ENCODE data around the gene LRP3. TPM values are rescaled to one million over a fixed set of nuclear protein-coding genes. Genes with fewer than 3 reads are reported as not detected.

The LRP3 gene
- total RNA-seq, 1 donor from 2014 or later = 24.4 TPM

GRCh38 chr19:33238481-33239149 lies 44.5 kb downstream of the LRP3 start:
- no peak for DNase-seq

DNA sequence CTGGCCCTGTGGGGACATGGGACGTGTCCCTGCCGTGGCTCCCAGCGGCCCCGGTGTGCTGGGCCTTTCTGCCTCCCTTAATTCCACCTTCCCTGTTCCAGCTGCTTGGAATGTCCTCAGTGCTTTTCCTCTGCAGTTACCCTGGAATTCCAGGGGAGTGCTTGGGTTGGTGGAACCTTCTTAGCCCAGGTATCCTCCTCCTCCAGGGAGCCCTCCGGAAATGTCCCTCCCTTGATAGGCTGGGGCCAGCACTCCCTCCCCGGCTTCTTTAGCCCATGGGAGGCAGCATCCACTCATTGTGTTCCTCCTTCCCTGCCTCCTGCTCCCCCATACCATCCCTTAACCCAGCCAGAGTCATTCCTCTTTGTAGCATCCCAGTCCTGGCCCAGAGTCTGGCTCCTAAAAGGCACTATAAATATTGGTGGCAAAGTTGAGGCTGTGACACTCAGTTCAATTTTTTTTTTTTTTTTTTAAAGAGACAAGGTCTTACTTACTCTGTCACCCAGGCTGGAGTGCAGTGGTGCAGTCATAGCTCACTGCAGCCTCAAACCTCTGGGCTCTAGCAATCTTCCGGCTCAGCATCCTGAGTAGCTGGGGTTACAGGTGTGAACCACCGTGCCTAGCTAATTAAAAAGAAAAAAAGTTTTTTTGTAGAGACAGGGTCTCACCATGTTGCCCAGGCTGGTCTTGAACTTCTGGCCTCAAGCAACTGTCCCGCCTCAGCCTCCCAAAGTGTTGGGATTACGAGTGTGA lies 45.3 kb downstream of the LRP3 start:
- no peak for DNase-seq

DNA sequence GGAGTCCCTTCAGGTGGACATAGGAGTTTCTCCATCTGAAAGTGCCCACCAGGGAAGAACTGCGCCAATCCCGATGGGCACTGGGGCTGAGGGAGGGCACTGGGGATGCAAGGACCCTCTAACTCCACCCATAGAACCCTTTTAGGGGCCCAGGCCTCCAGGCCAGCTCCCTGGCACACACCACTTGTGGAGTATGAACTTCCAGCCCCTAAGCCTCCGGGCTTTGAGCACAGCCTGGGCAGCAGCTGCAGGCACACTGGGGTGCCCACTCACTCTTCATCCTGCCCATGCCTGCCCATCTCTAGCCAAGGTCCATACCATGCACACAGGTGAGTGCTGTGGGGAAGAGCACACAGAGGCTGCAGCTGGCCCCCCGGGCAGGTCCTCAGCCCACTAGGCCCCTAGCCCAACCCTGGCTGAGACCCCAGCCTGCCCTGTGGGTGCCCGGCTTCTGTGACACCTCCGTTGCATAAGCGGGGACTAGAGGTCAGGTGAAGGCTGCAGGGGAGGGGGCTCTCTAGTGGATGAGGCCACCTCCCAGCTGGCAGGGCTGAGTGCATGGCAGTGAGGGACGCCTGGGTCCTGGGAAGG lies 46.1 kb downstream of the LRP3 start:
- no peak for DNase-seq

DNA sequence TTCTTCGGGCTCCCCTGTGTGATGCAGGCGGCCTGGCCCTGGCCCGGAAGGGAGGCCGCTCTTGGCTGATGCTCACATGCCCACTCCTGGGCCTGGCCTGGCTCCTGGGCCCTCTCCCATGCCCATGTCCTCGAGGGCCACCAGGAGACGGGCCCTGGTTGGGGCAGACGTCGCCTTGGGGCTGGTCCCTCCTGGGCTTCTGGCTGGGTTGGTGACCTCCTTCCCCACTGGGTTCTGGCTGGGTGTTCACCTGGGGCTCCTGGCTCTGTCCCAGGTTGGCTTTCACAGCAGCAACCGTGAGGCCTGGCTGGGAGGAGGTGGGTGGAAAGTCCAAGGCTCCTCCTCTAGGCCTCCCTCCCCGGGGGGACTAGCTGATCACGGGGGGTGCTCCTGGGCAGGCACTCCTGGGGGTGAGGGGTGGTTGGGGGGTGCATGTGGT lies 47.0 kb downstream of the LRP3 start:
- DNase-seq = no peak

- no peak for DNase-seq
Measured at GRCh38 chr19:33241530-33242101, 47.5 kb downstream of the LRP3 start.

DNA sequence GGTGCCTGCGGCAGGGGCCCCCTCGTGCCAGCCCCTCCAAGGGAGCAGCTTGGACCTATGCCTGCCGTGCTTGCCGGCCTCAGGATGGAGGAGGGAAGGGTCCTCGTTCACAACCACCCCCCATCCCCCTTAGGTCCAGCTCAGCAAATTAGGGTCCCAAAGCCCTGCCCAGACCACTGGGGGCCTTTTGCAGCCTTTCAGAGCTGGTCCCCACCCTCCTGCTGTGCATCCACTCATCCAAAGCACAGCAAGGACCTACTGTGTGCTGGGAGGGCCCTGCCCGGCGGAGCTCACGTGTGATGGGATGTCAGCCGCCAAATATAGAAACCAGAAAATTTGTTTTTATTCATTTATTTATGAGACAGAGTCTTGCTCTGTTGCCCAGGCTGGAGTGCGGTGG lies 48.0 kb downstream of the LRP3 start:
- no peak for DNase-seq

DNA sequence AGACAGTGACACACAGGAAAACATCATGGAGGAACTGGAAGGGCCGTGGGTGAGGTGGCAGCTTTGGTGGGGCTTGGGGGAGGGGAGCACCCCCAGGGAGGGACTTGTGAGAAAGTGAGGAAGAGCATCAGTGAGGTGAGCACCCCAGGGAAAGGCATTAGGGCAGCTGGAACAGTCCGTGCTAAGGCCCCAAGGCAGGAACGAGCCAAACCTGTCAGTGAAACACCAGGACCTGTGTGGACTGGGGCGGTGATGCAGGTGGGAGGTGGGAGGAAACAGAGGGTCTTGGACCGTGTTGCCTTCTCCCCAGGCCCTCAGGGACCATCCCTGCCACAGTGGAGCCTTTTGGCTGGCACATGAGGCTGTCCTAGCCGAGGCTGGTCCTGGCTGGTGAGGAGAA lies 48.8 kb downstream of the LRP3 start:
- no peak for DNase-seq

- peak; percentile 94 for DNase-seq
Measured at GRCh38 chr19:33245948-33246708, 52.0 kb downstream of the LRP3 start.

DNA sequence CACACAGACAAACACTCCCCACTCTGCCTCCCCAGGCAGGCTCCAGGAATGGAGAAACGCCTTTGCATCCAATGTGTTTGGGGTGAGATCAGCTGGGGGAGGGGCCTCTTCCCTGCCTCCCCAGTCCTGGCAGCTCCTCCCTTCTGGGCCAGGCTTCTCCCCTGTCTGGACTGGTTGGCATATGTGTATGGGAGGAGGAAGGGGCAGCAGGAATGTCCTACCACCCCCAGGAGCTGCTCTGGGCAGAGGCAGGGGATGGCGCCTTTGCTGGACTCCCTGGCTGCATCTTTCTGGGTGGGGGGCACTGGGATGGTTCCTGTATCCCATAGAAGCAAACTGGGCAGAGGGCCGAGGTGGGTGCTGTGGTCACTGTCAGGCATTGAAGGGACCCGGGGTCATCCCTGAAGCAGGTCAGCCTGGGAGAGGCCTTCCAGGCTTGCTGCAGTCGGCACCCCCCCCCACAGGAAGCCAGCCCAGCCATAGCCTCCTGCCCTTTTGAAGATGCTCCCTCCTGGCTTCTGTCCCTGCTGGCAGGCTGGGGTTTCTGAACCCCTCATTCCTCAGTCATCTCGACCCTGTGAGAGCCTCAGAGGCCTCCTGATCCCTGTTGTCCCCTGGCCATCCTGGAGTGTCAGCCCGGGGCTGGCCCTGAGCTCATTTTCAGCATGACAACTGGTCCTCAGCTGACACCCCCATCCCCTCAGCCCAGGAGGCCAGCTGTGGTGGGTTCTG lies 52.7 kb downstream of the LRP3 start:
- peak; percentile 69 for DNase-seq

GRCh38 chr19:33247441-33247819 lies 53.3 kb downstream of the LRP3 start:
- no peak for DNase-seq

DNA sequence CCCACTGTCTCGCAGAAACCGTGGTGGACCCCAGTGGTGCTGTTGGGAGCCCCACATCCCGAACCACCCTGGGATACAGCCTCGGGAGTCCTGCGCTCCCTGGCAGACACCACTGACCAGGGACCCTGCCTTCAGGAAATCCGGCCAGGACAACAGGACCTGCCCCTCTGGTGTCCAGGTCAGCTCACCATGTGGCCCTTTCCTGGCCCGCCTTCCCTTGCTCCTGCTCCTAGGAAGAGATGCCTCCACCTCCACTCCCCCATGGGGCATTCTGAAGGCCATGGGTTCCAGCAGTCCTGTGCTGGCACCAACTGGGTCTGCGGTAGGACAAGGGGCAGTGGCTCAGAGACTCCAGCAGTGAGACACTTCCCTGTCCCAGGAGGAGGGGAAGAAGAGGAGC lies 54.0 kb downstream of the LRP3 start:
- no peak for DNase-seq

DNA sequence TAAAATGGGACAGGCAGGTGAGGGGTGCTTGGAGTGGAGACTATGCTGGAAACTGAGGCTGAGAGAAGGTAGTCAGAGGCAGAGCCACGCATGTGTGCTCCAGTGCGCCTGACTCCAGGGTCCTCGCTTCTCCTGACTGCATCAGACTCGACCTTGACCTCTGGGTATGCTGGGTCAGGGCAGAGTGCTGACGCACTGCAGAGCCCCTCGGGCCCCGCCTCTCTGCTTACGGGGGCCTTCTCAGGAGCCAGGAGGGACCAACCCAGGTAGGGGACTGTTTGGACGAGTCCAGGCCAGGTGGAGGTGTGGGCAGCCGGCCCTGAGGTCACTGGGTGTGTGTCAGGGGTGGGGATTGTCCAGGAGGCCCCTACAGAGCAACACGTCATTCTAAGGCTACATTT lies 54.4 kb downstream of the LRP3 start:
- no peak for DNase-seq

DNA sequence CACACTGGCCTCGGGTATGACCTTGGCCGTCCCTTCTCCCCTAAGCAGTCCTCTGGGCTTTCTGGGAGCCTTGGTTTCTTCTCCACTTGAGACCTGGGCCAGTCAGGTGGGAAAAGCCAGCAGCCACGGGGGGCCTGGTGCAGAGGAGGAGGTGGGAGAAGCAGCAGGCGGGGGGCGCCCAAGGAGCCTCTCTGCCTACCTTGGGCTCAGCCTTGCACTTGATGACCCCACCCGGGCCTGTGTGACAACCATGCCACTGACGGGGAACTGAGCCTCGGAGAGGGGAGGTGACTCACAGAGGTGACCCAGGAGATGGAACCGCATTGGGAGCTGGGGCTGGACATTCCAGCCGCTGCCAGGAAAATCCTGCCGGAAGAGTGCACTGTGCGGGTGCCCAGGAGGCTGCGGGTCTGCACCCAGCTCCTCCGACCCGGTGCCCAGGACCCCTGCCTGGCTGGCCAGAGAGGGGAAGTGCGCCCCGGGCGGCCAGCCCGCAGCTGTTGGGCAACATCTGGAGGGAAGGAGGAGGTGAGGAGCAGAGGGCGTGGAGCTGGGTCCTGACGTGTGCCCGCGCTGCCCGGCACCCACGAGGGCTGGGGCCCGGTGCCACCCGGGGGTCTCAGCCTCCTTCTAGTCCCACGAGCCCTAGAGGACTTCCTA lies 55.0 kb downstream of the LRP3 start:
- DNase-seq = no peak

GRCh38 chr19:33249740-33250366 lies 55.7 kb downstream of the LRP3 start:
- no peak for DNase-seq

GRCh38 chr19:33250500-33250899 lies 56.4 kb downstream of the LRP3 start:
- no peak for DNase-seq

DNA sequence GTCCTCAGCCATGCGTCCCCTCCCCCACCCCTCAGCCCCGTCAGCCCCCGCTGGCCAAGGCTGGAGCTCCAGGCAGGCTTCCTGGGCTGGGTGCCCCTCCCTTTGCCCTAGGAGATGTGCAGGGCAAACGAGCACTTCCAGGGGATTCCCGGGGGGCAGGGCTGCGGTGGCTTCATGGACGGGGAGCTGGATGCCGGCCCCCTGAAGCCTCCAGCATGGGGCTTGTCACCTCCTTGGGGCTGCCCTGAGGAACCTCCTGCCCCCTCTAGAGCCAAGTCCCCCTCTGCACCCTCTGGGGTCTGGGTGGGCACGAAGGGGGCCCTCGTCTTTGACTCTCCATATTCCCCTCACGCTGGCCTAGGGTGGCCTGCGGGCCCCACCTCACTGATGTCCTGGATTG lies 56.9 kb downstream of the LRP3 start:
- no peak for DNase-seq

DNA sequence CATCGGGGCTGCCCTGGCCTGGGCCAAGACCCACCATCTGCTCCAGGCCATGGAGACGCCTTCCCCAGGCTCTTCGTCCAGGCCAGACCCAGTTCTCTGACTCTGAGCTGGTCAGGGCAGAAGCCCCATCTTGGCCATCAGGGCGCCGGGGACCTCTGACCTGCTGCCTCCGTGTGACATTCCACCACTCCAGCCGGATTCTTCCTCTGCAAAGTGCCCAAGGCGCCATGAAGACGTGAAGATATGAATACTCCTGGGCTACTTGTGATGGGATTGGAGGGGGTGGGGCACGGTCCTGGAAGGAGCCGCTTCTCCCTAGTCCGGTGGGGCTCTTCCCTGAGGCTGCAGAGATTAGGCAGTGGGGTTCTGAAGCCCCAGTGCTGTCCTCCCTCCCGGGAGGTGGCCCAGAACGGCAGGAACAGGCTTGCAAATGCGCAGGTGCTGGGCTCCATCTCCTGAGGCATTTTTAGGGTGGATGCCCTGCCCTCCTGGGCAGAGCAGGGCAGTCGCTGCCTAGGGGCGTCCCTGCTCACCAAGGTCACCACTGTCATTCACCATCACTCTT lies 57.5 kb downstream of the LRP3 start:
- no peak for DNase-seq

DNA sequence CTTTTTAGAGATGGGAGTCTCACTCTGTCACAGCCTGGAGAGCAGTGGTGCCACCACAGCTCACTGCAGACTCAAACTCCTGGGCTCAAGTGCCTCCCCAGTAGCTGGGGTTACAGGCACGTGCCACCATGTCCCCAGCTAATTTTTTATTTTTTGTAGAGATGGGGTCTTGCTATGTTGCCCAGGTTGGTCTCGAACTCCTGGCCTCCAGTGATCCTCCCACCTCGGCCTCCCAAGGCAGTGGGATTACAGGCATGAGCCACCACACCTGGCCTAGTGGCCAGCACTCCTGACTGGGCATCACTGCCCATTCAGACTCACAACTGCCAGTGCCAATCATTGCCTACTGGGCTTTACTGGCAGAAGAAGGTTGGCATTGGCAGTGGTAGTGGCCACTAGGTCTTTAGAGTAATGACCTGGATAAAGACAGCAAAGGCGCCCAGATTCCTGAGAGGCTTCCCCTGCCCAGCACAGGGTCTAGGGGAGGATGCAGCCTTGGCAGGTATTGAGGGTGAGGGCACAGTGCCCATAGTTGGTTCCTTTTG lies 58.4 kb downstream of the LRP3 start:
- DNase-seq = no peak

GRCh38 chr19:33252971-33253370 lies 58.8 kb downstream of the LRP3 start:
- DNase-seq = no peak

- no peak for DNase-seq
Measured at GRCh38 chr19:33254245-33254824, 60.2 kb downstream of the LRP3 start.
